Measurements from ENCODE around the gene PABPC1L2B.
"Not testable (repeated sequence)": the region's sequence is repeated elsewhere in the genome, so short reads cannot be mapped to it uniquely, and the experiment has no call there.

GRCh38 chrX:72959971-72960370 is 42.8 kb upstream of the PABPC1L2B start:
- not testable (repeated sequence) for TF ChIP-seq CTCF, EP300, POLR2A, POLR2AphosphoS5 (IDR thresholded peaks at IDR 0.05)

Data from suprapubic skin (tissue), 4 donors.